ENCODE measurements around the gene KCNJ8.
"Not testable (repeated sequence)": the region's sequence is repeated elsewhere in the genome, so short reads cannot be mapped to it uniquely, and the experiment has no call there.

Gene KCNJ8

GRCh38 chr12:21786041-21786531 lies 11.6 kb upstream of the KCNJ8 start:
- DNase-seq (ENCODE audit: low spot score), result no peak

GRCh38 chr12:21782723-21783122 lies 8.2 kb upstream of the KCNJ8 start:
- not testable (repeated sequence) for DNase-seq (ENCODE audit: low spot score)

GRCh38 chr12:21780786-21781185 lies 6.3 kb upstream of the KCNJ8 start:
- DNase-seq (ENCODE audit: low spot score), result no peak

- no peak for DNase-seq (ENCODE audit: low spot score)
Measured at GRCh38 chr12:21776175-21776574, 1.7 kb upstream of the KCNJ8 start.

GRCh38 chr12:21775133-21775820 lies 771 bp upstream of the KCNJ8 start:
- DNase-seq (ENCODE audit: low spot score), result no peak

- DNase-seq (ENCODE audit: low spot score), result peak; percentile 9
Measured at GRCh38 chr12:21773806-21774205, 700 bp downstream of the KCNJ8 start.

GRCh38 chr12:21773263-21773741 lies 1.2 kb downstream of the KCNJ8 start:
- DNase-seq (ENCODE audit: low spot score), result peak; percentile 5

- DNase-seq (ENCODE audit: low spot score), result peak; percentile 61
Measured at GRCh38 chr12:21771311-21771710, 3.2 kb downstream of the KCNJ8 start.

- DNase-seq (ENCODE audit: low spot score), result no peak
Measured at GRCh38 chr12:21769307-21769706, 5.2 kb downstream of the KCNJ8 start.

GRCh38 chr12:21766403-21766802 lies 8.1 kb downstream of the KCNJ8 start:
- no peak for DNase-seq (ENCODE audit: low spot score)

- DNase-seq (ENCODE audit: low spot score), result no peak
Measured at GRCh38 chr12:21764950-21765349, 9.6 kb downstream of the KCNJ8 start.

- DNase-seq (ENCODE audit: low spot score), result no peak
Measured at GRCh38 chr12:21764065-21764464, 10.4 kb downstream of the KCNJ8 start.

GRCh38 chr12:21763531-21763930 lies 11.0 kb downstream of the KCNJ8 start:
- DNase-seq (ENCODE audit: low spot score), result no peak

GRCh38 chr12:21759737-21760136 lies 14.8 kb downstream of the KCNJ8 start:
- no peak for DNase-seq (ENCODE audit: low spot score)

- DNase-seq (ENCODE audit: low spot score), result no peak
Measured at GRCh38 chr12:21757735-21758134, 16.8 kb downstream of the KCNJ8 start.

- DNase-seq (ENCODE audit: low spot score), result no peak
Measured at GRCh38 chr12:21756699-21757098, 17.8 kb downstream of the KCNJ8 start.

- DNase-seq (ENCODE audit: low spot score), result no peak
Measured at GRCh38 chr12:21751517-21751916, 23.0 kb downstream of the KCNJ8 start.

- DNase-seq (ENCODE audit: low spot score), result no peak
Measured at GRCh38 chr12:21745258-21745657, 29.2 kb downstream of the KCNJ8 start.

- DNase-seq (ENCODE audit: low spot score), result no peak
Measured at GRCh38 chr12:21731144-21731543, 43.4 kb downstream of the KCNJ8 start.

- DNase-seq (ENCODE audit: low spot score), result no peak
Measured at GRCh38 chr12:21725731-21726130, 48.8 kb downstream of the KCNJ8 start.

GRCh38 chr12:21718944-21719650 lies 55.4 kb downstream of the KCNJ8 start:
- no peak for DNase-seq (ENCODE audit: low spot score)

GRCh38 chr12:21718403-21718802 lies 56.1 kb downstream of the KCNJ8 start:
- no peak for DNase-seq (ENCODE audit: low spot score)

- no peak for DNase-seq (ENCODE audit: low spot score)
Measured at GRCh38 chr12:21717767-21718166, 56.7 kb downstream of the KCNJ8 start.
